NCI-H526 (cell line): ENCODE results near the gene ZNF521.
"Not testable (repeated sequence)": the region's sequence is repeated elsewhere in the genome, so short reads cannot be mapped to it uniquely, and the experiment has no call there.

Source experiments
- DNase-seq, 2 experiments: peaks; one replicate each; lab custom pipeline; 2025; lab: John Stamatoyannopoulos, UW

Gene ZNF521

GRCh38 chr18:25033175-25033574 lies 318.8 kb downstream of the ZNF521 start:
- not testable (repeated sequence) for DNase-seq

GRCh38 chr18:25029802-25030201 lies 322.2 kb downstream of the ZNF521 start:
- no peak for DNase-seq

- DNase-seq, result no peak
Observed at GRCh38 chr18:25019931-25020330, 332.0 kb downstream of the ZNF521 start.

GRCh38 chr18:25019086-25019860 lies 332.7 kb downstream of the ZNF521 start:
- no peak for DNase-seq

- DNase-seq, result no peak
Observed at GRCh38 chr18:25016666-25017065, 335.3 kb downstream of the ZNF521 start.

GRCh38 chr18:25016181-25016580 lies 335.8 kb downstream of the ZNF521 start:
- no peak for DNase-seq
